Right lobe of liver (tissue), 4 donors: ENCODE results near the gene LMO4.

Experiments used
- POLR2A ChIP-seq: fragments of 450-650 bp; IDR thresholded peaks from one replicate; pipeline ENCODE4 v1.6.1; 2017; ENCODE audit warnings: antibody characterized with exemption, mild to moderate bottlenecking
- TF ChIP-seq, protein P1 (sequence below), 4 donors: fragments of 200-600 bp in 3 of 4; fragments of 450-650 bp in 1 of 4; IDR thresholded peaks; one replicate each; pipeline versions ENCODE4 v1.5.1 to v1.8.0; 2016 to 2022; ENCODE audit warnings: antibody characterized with exemption in 4 of 4, mild to moderate bottlenecking in 2 of 4
- donor health status: DM: no; HTN: no; CAD: no.
- donor health status: DM: no; HTN: no; CAD: no.
- donor health status: DM: no; HTN: yes; CAD: no.

DNA sequence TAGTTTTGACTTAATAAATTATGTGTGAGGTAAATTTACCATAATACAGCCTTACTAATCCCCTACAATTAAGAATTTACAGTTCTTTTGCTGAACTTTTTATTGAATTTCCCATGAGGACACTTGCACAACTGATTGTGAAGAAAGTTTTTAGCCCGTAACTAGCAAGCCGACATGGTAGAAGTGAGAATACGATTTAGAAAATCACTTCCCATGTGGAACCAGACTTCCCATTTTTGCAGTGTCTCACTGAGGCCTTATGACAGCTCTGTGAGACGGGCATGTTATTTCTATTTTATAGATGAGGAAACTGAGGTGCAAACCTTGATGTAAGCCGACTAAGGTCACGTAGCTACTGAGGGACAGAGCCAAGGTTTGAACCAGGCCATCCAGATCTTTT lies 32.5 kb upstream of the LMO4 start:
- TF ChIP-seq, protein P1, sequence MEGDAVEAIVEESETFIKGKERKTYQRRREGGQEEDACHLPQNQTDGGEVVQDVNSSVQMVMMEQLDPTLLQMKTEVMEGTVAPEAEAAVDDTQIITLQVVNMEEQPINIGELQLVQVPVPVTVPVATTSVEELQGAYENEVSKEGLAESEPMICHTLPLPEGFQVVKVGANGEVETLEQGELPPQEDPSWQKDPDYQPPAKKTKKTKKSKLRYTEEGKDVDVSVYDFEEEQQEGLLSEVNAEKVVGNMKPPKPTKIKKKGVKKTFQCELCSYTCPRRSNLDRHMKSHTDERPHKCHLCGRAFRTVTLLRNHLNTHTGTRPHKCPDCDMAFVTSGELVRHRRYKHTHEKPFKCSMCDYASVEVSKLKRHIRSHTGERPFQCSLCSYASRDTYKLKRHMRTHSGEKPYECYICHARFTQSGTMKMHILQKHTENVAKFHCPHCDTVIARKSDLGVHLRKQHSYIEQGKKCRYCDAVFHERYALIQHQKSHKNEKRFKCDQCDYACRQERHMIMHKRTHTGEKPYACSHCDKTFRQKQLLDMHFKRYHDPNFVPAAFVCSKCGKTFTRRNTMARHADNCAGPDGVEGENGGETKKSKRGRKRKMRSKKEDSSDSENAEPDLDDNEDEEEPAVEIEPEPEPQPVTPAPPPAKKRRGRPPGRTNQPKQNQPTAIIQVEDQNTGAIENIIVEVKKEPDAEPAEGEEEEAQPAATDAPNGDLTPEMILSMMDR (IDR thresholded peaks at IDR 0.05): no peak
- no peak for TF ChIP-seq POLR2A
